KG1 (cell line): Measurements from ENCODE around the gene PSMF1.

ENCODE experiments used
- DNase-seq: peaks from one replicate; lab custom pipeline; 2025; lab: John Stamatoyannopoulos, UW

The PSMF1 gene

GRCh38 chr20:1118336-1119127 lies at the start of gene PSMF1:
TSS of gene PSMF1 (plus strand) at chr20:1118602. CDS start at chr20:1118774, 172 bp downstream.
- DNase-seq = peak; percentile 93

- no peak for DNase-seq
Observed at GRCh38 chr20:1072258-1072657, 46.1 kb upstream of the PSMF1 start.

GRCh38 chr20:1075616-1076015 lies 42.8 kb upstream of the PSMF1 start:
- no peak for DNase-seq

- DNase-seq = no peak
Observed at GRCh38 chr20:1081891-1082290, 36.5 kb upstream of the PSMF1 start.

- DNase-seq = no peak
Observed at GRCh38 chr20:1083431-1084080, 34.8 kb upstream of the PSMF1 start.

GRCh38 chr20:1085492-1086276 lies 32.7 kb upstream of the PSMF1 start:
- no peak for DNase-seq

GRCh38 chr20:1086277-1087213 lies 31.9 kb upstream of the PSMF1 start:
- no peak for DNase-seq

- DNase-seq = no peak
Observed at GRCh38 chr20:1087311-1087905, 31.0 kb upstream of the PSMF1 start.

- no peak for DNase-seq
Observed at GRCh38 chr20:1094751-1095150, 23.7 kb upstream of the PSMF1 start.

- DNase-seq = no peak
Observed at GRCh38 chr20:1101533-1101932, 16.9 kb upstream of the PSMF1 start.

- no peak for DNase-seq
Observed at GRCh38 chr20:1102016-1102415, 16.4 kb upstream of the PSMF1 start.

GRCh38 chr20:1103751-1104150 lies 14.7 kb upstream of the PSMF1 start:
- no peak for DNase-seq

GRCh38 chr20:1105599-1106194 lies 12.7 kb upstream of the PSMF1 start:
- no peak for DNase-seq

GRCh38 chr20:1107176-1107575 lies 11.2 kb upstream of the PSMF1 start:
- DNase-seq = no peak

GRCh38 chr20:1108437-1108920 lies 9.9 kb upstream of the PSMF1 start:
- DNase-seq = peak; percentile 51

- no peak for DNase-seq
Observed at GRCh38 chr20:1112908-1113307, 5.5 kb upstream of the PSMF1 start.

GRCh38 chr20:1118004-1118335 lies 432 bp upstream of the PSMF1 start:
- no peak for DNase-seq

GRCh38 chr20:1119128-1119505 lies 715 bp downstream of the PSMF1 start:
- DNase-seq = no peak

GRCh38 chr20:1119524-1119923 lies 1.1 kb downstream of the PSMF1 start:
- no peak for DNase-seq

GRCh38 chr20:1121429-1121828 lies 3.0 kb downstream of the PSMF1 start:
- DNase-seq = no peak
